GM18867 (cell line): Measurements from ENCODE around the gene LRRC27.

ENCODE experiments used
- ATAC-seq: cut with Tn5 transposase; IDR thresholded peaks from one replicate; pipeline ENCODE4 v1.9.1; 2021; ENCODE audit warnings: mild to moderate bottlenecking, moderate library complexity; ENCODE audit not compliant: unreplicated experiment

LRRC27 gene

DNA sequence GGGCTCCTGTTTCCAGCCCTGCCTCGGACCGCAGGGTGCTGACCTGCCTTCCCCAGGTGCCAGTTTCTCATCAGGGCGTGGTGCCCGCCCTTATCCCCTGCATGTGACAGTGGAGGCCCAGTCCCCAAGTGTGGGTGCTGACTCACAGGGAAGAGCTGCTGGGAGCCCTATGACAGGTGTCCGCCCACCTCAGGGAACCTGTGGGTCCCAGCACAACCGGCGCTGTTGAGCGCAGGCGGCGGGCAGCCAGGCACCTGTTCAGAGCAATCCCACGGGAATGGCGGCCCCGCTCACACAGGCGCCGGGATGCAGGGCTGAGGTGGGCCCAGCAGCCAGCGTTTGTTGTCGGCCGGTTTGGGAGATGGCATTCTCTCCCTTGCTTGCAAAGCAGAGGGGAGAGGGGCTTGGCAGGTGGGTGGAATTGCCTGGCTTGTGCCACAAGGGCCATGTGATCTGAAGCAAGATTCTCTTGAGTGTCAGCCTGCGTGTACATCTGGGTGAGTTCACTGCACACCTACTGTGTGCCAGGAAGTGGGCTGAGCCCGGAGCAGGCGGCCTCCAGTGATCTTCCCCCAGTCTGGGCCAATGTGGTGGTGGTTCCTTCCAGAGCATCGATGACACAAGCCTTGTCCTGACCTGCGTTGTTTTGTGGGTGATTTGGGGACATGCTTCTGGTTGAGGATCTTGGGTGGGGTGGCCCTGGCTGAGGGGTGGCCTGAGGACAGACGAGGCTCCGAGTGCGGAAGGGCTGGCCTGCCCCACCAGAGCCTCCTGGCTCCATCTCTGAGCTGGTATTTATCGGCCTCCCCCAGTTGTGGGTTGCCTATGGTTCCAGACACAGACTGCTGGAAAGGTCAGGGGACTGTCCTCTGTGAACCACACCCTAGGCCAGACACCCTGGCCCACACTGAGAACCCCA, 67.4 kb downstream of the LRRC27 start:
- ATAC-seq: no peak

DNA sequence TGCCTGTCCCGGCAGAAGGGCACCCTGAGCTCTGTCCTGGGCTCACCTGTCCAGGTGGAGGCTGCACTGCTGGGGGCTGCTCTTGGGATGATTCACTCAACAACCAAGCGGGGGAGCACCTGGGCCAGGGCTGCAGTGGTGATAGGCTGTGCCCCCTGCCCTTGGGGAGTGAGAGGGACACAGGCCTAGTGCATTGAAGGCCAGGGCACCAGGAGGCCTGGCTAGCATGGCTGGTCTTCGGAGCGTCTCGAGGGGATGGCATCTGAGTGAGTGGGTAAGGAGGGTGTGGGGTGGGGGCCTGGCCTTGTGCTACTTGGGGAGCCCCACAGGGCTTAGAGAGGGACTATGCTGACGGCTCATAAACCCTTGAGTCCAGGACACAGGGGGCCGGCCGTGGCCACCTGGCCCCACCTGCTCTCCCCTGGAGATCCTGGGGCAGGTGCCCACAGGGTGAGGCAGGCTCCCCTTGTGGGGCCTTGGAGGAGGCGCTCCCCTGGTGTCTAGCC, 68.1 kb downstream of the LRRC27 start:
- ATAC-seq: no peak

DNA sequence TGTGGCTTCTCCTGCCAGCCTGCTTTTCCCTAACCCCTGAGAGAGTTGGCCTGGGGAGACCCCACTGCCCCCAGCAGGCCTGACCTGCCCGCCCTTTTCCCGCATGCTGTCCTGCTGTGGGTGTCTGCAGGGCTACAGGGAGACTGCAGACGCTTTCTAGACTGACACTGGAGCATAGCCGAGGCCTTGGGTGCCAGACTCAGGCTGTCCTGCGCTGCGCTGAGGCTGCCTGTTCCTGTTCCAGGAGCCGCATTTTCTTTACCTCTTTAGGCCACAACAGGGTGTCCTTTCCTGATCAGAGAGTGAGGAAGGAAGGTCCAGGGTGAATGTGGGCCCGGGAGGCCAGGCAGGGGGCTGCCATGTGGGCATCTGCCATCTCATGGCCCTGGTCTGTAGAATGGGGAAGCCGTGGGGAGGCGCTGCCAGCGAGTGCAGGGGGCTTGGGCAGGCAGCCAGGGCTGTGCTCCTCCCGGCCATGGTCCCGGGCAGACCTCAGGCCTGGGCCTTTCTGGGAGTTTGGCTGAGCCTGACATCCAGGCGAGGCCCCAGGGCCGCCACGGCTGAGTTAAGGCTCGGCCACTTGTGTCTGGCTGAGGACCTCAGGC, 68.7 kb downstream of the LRRC27 start:
- no peak for ATAC-seq

DNA sequence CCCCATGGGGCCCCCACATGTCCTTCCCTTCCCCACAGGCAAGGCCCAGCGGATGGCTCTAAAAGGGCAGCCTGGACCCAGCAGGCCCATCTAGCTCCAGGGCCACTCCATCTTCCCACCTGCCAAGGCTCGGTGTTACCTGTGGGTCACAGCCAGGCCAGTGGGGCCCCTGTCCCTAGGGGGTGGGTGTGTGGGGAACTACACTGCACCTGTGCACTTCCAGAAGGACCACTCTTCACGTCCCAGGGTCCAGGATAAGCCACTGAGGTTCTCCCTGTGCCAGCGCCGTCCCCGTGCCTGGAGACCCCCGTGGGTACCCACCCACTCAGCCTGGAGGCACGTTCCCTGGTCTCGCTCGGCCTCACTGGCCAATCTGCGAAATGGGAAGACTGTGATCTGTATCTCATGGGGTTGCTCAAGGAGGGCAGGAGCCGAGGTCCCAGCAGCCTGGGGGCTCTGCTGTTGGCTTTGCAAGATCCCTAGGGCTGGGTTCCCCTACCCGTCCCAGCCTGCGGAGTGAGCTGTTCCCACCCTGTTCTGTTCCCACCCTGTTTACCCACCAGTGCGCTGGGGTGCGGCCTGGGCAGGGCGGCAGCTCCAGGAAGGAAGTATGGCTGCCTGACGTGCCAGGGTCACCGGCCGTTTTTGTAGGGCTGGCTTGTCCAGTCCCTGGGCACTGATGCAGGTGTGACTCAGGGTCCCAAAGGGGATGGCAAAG, 69.6 kb downstream of the LRRC27 start:
- ATAC-seq: no peak

DNA sequence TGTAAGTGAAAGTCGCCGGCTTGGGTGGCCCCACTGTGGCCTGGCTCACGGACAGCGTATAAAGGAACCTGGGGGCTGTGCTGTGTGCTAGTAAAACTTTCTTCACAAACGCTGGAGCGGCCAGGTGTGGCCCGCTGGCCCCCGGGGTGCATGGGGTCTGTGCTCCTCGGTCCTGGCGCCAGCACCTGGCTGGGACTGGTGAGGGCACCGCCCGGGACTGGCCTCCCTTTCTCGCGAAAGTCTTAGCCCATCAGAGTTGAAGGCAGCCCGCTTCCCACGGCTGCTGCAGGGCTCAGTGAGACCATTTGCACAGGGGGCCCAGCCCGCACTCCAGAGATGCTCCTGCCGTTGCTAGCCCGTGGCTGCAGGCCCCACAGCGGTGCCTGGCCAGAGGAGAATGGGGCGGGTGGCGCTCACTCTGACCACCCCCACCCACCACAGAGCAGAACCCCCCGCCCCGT, 70.8 kb downstream of the LRRC27 start:
- no peak for ATAC-seq

DNA sequence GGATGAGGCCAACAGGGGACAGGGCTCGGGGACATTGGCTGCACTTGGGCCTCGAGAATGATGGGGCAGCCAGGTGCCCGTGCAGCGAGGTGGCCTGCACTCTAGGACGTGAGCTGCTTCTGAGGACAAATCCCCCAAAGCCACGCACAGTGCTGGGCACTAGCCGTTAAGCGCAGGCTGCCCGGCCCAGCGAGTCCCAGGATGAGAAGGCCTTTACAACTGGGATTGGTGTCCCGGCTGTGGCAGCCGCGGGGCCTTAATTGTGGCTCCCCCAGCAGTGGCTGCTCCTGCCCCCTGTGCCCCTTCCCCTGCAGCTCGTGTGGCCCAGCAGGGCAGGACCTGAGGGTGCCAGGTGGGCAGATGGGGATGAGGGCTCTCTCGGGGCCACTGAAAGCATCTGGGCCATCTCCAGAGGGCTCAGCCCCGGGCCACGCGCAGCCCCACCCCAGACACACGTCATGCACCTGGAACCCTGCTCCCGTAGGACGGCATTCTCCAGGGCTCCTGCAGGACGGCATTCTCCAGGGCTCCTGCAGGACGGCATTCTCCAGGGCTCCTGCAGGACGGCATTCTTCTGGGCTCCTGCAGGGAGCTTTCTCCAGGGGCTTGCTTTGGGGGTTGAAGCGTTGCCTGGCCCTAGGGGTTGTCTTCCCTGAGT, 71.6 kb downstream of the LRRC27 start:
- ATAC-seq: no peak

DNA sequence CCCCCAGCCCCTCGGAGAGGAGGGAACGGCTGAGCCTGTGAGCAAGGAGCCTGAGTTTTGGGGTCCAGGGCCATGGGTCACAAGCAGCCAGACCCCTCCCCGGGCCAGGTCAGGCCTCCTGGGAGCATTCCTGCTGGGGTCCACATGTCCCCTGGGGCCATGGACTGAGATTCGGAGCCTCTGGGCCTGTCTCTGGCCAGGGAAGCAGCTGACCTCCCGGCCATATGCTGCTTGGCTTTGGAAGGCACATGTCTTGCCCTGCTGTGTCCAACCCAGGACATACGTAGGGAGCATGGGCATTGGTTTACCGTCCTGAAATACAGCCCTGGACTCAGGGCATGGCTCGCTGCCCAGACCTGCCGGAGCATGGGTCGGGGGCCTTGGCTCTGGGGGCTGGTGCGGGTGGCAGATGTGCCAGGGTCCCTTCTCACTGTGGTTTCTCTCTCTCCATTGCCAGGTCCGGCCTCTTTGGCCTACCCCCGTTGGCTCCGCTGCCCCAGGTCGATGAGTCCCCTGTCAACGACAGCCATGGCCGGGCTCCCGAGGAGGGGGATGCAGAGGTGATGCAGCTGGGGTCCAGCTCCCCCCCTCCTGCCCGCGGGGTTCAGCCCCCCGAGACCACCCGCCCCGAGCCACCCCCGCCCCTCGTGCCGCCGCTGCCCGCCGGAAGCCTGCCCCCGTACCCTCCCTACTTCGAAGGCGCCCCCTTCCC, 72.3 kb downstream of the LRRC27 start:
- ATAC-seq: no peak

DNA sequence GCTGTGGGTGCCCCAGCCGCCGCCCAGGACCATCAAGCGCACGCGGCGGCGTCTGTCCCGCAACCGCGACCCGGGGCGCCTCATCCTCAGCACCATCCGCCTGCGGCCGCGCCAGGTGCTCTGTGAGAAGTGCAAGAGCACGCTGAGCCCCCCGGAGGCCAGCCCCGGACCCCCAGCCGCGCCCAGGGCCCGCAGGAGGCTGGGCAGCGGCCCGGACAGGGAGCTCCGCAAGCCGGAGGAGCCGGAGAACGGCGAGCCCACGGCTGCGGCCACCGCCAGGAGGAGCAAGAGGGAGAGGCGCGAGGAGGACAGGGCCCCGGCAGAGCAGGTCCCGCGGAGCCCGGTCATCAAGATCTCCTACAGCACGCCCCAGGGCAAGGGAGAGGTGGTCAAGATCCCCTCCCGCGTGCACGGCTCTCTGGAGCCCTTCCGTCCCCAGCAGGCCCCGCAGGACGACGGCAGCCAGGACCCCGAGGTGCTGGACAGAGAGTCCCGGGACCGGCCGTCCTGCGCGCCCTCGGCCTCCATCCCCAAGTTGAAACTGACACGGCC, 73.0 kb downstream of the LRRC27 start:
- ATAC-seq: no peak

DNA sequence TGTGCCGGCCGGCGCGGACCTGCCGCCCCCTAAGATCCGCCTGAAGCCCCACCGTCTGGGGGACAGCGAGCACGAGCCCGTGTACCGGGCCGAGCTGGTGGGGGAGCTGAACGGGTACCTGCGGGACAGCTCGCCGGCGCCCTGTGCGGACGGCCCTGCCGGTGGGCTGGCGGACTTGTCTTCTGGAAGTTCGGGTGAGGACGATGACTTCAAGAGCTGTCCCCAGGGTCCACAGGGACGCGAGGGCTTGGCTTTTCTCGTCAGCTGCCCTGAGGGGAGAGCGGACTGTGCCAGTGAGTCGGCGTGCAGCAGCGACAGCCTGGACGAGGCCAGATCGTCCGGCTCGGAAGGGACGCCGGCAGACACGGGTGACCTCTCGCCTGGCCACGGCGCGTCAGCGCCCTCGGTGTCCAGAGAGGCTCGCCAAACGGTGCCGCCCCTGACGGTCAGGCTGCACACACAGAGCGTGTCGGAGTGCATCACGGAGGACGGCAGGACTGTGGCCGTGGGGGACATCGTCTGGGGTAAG, 73.5 kb downstream of the LRRC27 start:
- ATAC-seq: no peak

DNA sequence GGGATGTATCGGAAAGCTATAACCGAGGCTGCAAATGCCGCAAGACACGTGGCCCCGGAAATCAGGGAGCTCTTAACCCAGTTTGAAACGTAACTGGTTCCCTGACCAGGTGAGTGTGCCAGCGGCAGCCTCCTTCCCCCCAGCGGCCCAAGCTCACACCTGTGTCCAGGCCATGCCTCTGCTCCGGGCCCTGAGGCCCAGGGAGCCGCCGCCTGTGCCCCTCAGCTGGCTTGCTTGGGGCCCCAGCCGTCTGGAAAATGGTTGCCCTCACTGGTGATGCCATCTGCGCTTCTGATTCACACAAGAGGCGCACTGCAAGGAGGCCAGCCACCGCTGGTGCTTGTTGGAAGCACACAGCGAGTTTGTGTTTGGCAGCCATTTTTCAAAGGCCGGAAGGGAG, 74.2 kb downstream of the LRRC27 start:
- ATAC-seq: no peak

DNA sequence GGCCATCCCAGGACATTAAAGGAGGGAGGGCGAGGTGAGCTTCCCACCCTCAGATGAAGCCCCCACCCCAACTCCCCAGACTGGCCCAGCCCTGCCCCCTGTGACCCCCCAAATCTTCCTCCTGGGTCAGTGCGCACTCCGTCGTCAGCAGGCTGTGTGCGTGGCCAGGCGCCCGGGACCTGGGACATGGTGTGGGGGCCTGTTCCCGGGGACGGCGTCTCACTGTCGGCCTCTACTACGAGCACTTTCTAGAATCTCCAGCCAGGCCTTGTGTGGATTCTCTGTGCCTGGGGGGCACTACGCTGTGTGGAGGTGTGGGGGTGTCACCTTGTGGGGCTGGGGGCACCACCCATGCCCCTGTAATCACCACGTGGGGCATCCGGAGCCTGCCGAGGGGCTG, 74.8 kb downstream of the LRRC27 start:
- no peak for ATAC-seq

DNA sequence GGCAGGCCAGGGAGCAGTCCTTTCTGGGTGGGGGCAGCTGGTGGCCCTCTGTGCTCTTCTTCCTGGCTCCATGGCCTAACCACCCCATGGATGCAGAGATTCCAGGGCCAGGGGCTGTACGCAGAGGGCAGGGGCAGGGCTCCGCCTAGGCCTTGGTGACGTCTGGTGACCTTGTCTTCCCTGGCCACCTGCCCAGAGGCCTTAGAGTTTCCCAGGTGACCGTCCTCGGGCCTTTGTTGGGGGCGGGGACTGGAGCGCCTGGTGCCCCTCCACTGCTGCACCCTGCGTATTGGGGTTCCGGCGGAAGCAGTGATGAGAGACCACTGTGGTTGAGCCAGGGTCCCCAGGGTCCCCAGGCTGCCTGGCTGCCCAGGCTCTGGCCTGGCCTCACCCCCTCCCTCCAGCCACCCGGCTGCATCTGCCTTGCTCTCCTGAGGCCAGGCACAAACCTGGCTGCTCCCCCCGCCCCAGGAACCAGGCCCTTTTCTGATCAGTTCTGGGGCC, 75.3 kb downstream of the LRRC27 start:
- ATAC-seq: no peak

DNA sequence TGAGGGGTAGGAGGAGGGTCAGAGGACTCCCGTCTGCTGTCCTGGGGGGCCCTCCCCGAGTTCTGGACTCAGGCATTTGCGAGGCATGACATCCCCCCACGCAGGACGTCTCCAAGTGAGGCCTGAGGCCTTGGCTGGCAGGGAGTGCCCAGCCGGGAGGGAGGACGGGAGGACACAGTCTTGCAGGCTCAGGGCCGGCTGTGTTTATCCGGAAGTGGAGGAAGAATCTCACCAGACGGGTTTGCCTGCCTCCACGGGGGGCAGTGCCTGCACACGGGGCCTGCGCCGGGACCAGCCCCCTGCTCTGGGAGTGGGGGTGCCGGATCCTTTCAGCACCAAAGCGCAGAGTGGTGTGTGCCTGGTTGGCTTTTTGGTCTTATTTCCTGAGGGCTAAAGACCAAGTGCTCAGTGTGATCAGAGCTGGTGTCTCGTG, 75.9 kb downstream of the LRRC27 start:
- no peak for ATAC-seq

DNA sequence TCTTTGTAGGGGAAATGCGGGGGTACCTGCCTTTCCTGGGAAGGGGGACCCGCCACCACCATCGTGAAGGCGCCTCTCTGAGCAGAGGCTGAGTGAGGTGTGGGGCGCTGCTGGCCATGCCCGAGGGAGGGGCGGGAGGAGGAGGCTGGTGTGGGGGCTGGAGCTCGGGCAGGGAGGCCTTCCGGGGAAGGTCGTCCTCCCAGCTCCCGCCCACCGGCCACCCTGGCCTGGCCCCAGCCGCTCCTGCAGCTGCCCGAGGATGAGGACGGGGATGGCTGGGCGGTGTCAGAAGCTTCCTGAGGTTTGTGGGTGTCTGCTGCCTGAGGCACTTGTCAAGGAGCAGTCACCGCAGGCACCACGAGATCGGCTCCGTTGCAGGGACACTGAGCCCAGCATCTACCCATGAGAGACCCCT, 76.4 kb downstream of the LRRC27 start:
- ATAC-seq: no peak

DNA sequence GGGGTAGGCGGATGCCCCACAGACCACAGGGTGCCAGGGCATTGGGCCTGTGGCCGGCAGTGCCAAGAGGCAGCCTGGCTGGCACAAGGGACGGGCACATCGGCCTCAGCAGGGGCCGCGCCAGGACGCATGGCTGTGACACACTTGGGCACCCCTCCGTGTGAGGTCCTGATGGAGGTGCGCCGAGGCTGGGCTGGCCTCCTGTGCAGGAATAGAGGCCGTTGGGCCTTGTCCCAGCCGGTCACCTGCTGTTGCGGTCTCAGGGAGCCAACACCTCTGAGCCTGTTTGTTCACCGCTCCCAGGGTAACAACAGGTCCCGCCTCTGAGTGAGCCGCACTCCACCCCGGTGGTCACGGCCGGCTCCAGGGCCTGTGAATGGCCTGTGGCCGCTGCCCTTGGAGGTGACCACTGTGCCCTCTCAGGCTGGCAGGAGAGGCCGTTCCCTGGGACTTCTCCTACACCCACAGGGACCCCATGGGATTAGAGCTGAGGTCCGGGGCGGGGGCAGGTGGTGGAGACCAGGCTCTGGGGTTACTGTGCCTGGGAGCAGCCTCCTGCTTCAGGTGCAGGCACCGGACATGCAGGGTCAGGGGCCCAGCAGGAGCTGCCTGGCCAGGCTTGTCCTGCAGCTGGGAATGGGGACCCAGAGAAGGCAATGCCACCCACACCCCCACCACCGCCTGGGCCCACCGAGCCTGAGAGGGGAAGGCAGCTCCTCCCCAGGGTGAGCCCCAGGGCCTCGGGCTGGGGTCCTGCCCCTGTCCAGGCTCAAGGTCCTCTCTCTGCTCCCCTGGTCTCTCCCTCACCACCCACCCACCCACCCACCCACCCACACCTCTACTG, 77.1 kb downstream of the LRRC27 start:
- no peak for ATAC-seq

DNA sequence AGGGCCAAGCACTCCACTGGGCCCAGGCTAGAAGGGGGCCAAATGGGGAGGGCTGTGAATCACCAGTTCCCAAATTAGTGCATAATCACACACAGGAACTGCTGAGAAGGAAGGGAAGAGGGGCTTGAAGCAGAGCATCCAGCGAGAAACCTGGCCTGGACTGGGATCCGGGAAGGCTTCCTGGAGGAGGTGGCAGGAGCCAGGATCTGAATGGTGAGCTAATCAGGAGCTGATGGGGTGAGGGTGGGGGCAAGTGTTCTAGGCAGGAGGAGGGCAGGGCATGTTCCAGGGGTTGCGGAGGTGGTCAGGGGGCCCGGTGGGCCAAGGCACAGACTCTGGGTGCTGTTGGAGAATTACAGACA, 77.7 kb downstream of the LRRC27 start:
- ATAC-seq: no peak

DNA sequence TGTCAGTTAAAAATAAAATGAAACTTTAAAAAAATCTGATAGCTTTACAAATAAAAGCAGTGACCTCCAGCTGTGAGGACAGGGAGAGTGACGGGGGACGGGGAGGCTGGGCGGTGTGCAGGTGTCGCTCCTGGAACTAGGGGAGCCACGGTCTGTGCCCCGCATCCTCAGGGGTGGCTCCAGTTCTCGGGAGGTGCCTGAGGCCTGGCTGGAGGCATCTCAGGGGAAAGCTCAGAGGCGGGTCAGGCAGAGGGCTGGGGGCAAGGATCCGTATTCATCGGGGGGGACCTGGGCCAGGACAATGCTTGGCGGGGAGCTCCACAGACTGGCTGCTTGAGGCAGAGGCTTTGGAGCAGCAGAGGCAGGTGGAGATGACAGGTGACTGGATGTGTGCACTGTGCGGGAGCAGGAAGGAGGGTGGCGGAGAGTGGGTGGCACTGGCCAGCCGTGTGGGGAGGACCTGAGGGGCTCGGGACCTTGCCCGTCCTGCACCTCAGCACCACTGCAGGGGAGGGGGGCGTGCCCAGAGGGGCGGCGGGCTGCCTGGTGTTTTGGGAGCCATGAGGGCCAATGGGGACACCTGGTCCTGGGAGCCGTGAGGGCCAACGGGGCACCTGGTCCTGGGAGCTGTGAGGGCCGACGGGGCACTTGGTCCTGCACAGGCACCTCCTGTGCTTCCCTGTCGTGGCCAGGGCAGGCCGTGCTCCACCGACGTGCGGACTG, 78.2 kb downstream of the LRRC27 start:
- no peak for ATAC-seq
